Stimulated activated CD4-positive, alpha-beta T cell treated with anti-CD3 and anti-CD28 coated beads, Interleukin-2, amount 100 ng/mL, for 4 hours (primary cell): ENCODE results near the gene REN.

ENCODE experiments used
- DNase-seq: peaks from one replicate; pipeline ENCODE4 v3.0.0-alpha.2; 2020; ENCODE audit warnings: low read depth

The REN gene

GRCh38 chr1:204106825-204107224 lies 59.3 kb downstream of the REN start:
- DNase-seq: no peak

- DNase-seq: no peak
Measured at GRCh38 chr1:204105131-204105515, 61.0 kb downstream of the REN start.
